Measurements from ENCODE around the gene BYSL.

BYSL gene

GRCh38 chr6:41974281-41974825, 53.1 kb downstream of the BYSL start:
- in situ Hi-C loops (cut with MboI; ENCODE audit: low sequenced_read_pairs), result no loop called here

- in situ Hi-C loops (cut with MboI; ENCODE audit: low sequenced_read_pairs), result no loop called here
These were observed 54.0 kb downstream of the BYSL start for GRCh38 chr6:41975276-41975675.

GRCh38 chr6:41976794-41977484, 55.6 kb downstream of the BYSL start:
- in situ Hi-C loops (cut with MboI; ENCODE audit: low sequenced_read_pairs), result no loop called here

Data from hTERT RPE-1 (cell line).